ENCODE results near the gene CD300C. TPM values are rescaled to one million over a fixed set of nuclear protein-coding genes. Genes with fewer than 3 reads are reported as not detected.

Gene CD300C
- total RNA-seq, 4 donors from 2014 or later: 0.59 to 1.8 (median 1.7) TPM; not detected in 1

GRCh38 chr17:74568106-74568873 lies 22.4 kb upstream of the CD300C start:
- 76 to 82% methylated on average over 4 of the region's 4 CpGs for WGBS, 2 donors
- Histone ChIP-seq H3K27ac (no peak overlapping the region), H3K4me1 (no peaks in the 10 kb centered on the region), H3K27me3 (no peaks in the 10 kb centered on the region), H3K36me3 (no peaks in the 10 kb centered on the region), H3K4me3 (no peak overlapping the region), H3K9me3 (peaks cover 0 to 6% (median 0%) of the 10 kb centered on the region in 4 donors)
- no peak for TF ChIP-seq POLR2A (IDR thresholded peaks at IDR 0.05)
- TF ChIP-seq EP300 (IDR thresholded peaks at IDR 0.05): no peak
- TF ChIP-seq, protein P1, sequence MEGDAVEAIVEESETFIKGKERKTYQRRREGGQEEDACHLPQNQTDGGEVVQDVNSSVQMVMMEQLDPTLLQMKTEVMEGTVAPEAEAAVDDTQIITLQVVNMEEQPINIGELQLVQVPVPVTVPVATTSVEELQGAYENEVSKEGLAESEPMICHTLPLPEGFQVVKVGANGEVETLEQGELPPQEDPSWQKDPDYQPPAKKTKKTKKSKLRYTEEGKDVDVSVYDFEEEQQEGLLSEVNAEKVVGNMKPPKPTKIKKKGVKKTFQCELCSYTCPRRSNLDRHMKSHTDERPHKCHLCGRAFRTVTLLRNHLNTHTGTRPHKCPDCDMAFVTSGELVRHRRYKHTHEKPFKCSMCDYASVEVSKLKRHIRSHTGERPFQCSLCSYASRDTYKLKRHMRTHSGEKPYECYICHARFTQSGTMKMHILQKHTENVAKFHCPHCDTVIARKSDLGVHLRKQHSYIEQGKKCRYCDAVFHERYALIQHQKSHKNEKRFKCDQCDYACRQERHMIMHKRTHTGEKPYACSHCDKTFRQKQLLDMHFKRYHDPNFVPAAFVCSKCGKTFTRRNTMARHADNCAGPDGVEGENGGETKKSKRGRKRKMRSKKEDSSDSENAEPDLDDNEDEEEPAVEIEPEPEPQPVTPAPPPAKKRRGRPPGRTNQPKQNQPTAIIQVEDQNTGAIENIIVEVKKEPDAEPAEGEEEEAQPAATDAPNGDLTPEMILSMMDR (IDR thresholded peaks at IDR 0.05): no peak
- DNase-seq (ENCODE audit: low spot score in 2 of 2): no peak

DNA sequence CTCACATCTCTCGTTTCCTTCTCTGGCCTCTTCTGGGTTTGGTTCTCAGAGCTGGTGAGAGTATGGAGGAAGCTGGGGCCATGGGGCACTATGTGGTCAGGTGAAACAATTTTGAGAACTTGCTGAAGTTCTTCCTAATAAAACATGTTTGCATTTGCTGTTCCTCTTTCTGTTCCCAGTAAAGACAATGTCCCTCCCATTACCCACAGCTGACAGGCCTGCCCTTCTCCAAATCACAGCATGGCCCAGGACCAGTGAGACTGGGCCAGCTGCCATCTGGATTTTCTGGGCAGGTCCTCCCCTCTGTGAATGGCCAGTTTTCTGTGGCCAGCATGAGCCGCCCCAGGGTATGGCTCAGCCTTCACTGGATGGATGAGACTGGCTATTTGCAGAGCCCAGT lies 21.5 kb upstream of the CD300C start, which contains the start of gene CD300H:
CD300H (minus strand) TSS at position 113 of the 400 bp plus-strand sequence.
- DNase-seq (ENCODE audit: low spot score in 2 of 2): no peak
- Histone ChIP-seq H3K27ac (no peak within 1 kb of the TSS), H3K36me3 (no peaks in the 10 kb centered on the region), H3K27me3 (no peaks in the 10 kb centered on the region), H3K4me3 (no peak within 1 kb of the TSS), H3K9me3 (peaks cover 0 to 6% (median 0%) of the 10 kb centered on the region in 4 donors), H3K4me1 (no peaks in the 10 kb centered on the region)
- 71 to 84% methylated on average over 2 of the region's 2 CpGs for WGBS, 2 donors
- TF ChIP-seq, protein P1 (IDR thresholded peaks at IDR 0.05): no peak
- TF ChIP-seq EP300 (IDR thresholded peaks at IDR 0.05): no peak
- no peak for TF ChIP-seq POLR2A (IDR thresholded peaks at IDR 0.05)

- no peaks in the 10 kb centered on the region for H3K4me1 ChIP-seq
- H3K36me3 ChIP-seq: no peaks in the 10 kb centered on the region
- peak in 1 of 2 donors; percentile 19 for DNase-seq (ENCODE audit: low spot score in 2 of 2)
- H3K9me3 ChIP-seq: no peaks in the 10 kb centered on the region
- WGBS, 2 donors: 25 to 35% methylated on average over 9 of the region's 9 CpGs
- H3K27me3 ChIP-seq: no peaks in the 10 kb centered on the region
- TF ChIP-seq, protein P1 (IDR thresholded peaks at IDR 0.05): peak in 4 of 5 experiments; percentile 13 to 40 (median 24)
- no peak for TF ChIP-seq POLR2A (IDR thresholded peaks at IDR 0.05)
- no peak overlapping the region for H3K4me3 ChIP-seq
- H3K27ac ChIP-seq: no peak overlapping the region
Observed at GRCh38 chr17:74566132-74566753, 20.3 kb upstream of the CD300C start.

DNA sequence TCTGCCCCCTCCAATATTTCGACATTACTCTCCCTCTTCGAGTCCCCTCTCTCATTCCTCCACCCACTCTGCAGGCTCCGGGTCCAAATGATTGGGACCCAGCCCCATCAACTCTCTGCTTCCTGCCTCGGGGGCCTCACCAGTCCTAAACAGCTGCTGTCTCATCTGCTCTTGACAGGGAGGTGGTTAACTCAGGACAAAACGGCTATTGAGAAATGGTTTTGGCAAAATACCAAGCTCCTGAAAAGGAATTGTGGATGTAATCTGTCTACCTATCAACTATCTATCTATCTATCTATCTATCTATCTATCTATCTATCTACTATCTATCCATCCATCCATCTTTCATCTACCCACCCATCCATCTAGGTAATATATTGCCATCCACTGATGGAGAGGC lies 19.2 kb upstream of the CD300C start:
- no peak overlapping the region for H3K27ac ChIP-seq
- H3K4me3 ChIP-seq: no peak overlapping the region
- H3K36me3 ChIP-seq: no peaks in the 10 kb centered on the region
- H3K9me3 ChIP-seq: no peaks in the 10 kb centered on the region
- TF ChIP-seq, protein P1 (IDR thresholded peaks at IDR 0.05): no peak
- no peak for TF ChIP-seq POLR2A (IDR thresholded peaks at IDR 0.05)
- TF ChIP-seq EP300 (IDR thresholded peaks at IDR 0.05): no peak
- no peaks in the 10 kb centered on the region for H3K4me1 ChIP-seq
- 39 to 56% methylated on average over 5 of the region's 5 CpGs for WGBS, 2 donors
- no peaks in the 10 kb centered on the region for H3K27me3 ChIP-seq
- DNase-seq (ENCODE audit: low spot score in 2 of 2): no peak

DNA sequence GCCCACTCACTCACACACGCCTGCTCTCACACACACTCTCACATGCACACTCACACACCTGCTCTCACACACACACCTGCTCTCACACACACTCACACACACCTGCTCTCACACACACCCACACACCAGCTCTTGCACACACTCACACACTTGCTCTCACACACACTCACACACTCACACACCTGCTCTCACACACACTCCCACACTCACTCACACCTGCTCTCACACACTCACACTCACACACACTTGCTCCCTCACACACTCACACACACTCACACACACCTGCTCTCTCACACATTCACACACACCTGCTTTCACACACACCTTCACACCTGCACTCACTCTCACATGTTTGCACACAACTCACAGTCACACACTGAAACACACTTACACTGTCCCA lies 17.4 kb upstream of the CD300C start:
- no peak overlapping the region for H3K27ac ChIP-seq
- H3K4me3 ChIP-seq: no peak overlapping the region
- H3K27me3 ChIP-seq: peaks cover 0 to 3% of the 10 kb centered on the region in 2 donors
- no peak for TF ChIP-seq EP300 (IDR thresholded peaks at IDR 0.05)
- TF ChIP-seq POLR2A (IDR thresholded peaks at IDR 0.05): no peak
- TF ChIP-seq, protein P1 (IDR thresholded peaks at IDR 0.05): no peak
- WGBS, 2 donors: 80 to 95% methylated on average over 1 of the region's 1 CpG
- H3K36me3 ChIP-seq: no peaks in the 10 kb centered on the region
- no peak for DNase-seq (ENCODE audit: low spot score in 2 of 2)
- no peaks in the 10 kb centered on the region for H3K4me1 ChIP-seq
- H3K9me3 ChIP-seq: no peaks in the 10 kb centered on the region
